GM19395 (cell line): ENCODE results near the gene MYL5.
"Not testable (repeated sequence)": the region's sequence is repeated elsewhere in the genome, so short reads cannot be mapped to it uniquely, and the experiment has no call there.

Experiments used
- ATAC-seq: cut with Tn5 transposase; IDR thresholded peaks from one replicate; pipeline ENCODE4 v1.9.1; 2021; ENCODE audit warnings: mild to moderate bottlenecking, moderate library complexity; ENCODE audit not compliant: unreplicated experiment

The MYL5 gene

DNA sequence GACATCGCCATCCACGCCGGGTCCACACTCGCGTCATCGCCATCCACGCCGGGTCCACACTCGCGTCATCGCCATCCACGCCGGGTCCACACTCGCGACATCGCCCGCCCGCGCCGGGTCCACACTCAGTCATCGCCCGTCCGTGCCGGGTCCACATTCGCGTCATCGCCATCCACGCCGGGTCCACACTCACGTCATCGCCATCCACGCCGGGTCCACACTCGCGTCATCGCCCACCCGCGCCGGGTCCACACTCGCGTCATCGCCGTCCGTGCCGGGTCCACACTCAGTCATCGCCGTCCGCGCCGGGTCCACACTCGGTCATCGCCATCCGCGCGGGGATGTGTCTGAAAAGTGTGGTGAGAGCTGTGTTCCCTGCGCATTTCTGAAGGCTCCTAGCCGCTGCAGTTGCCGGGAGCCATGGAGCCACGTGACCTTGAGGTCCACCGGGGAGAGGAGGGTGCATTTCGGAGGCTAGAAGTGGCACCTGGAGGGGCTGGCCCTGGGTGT is 48.6 kb downstream of the MYL5 start:
- no peak for ATAC-seq

DNA sequence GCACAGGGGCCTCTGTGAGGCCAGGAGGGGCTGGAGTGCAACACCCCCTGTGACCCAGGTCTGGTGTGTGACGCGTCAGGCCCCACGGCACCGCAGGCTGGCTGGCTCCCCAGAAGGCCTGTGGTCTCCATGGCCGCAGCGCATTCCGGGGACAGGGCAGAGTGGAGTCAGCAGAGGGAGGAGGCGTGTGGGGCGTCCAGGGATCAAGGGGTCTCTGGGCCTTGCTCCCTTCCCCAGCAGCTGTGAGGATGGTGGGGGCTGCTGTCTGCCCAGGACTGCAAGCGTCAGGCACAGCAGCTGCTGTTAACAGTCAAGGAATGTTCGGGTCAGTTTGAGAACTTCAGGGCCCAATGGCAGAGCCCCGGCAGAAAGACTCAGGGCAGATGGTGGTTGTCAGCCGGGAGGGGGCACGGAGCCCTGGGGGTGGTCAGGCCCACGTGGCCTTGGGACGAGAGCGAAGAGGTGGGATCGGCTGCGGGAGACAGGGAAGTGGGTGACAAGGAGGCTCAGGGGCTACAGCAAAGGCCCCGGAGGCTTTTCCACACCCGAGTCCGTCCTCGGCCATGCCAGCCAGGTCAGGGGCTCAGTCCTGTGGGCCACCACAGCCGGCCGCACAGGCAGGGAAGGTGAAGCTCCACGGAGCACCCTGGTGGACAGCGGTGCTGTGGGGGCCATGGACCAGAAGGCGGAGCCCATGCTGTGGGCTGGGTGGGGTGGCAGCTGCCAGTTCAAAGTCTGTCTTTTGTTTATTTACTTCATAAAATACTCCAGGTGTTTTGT is 49.6 kb downstream of the MYL5 start:
- no peak for ATAC-seq

DNA sequence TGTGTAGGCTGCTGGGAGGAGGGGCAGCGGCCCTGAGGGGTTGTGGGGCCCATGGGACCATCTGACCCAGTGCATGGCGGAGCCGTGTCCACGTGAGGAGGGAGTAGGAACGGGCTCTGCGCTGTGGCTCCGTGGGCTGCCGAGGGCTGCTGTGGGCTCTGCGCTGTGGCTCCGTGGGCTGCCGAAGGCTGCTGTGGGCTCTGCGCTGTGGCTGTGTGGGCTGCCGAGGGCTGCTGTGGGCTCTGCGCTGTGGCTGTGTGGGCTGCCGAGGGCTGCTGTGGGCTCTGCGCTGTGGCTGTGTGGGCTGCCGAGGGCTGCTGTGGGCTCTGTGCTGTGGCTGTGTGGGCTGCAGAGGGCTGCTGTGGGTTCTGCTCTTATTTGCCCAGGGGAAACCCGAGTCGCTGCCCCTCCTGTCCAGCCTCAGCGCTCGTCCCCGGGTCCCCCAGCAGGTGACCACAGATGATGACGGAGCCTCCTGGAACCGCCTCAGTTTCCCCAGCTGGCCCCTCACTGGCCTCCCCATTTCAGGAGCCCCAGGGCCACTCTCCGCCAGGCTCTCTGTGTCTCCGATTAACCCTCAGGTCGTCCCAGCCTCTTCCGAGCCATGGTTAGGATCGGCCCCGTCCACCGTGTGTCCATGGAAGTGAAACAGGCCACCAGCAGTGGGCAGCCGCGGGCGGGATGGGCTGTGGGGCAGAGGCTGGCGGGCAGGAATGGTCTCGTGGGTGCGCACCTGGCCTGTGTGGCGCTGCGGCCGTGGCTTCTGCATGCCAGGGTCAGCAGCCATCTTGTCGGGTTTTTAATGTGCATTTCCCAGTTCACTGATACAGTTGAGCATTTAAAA is 51.3 kb downstream of the MYL5 start:
- ATAC-seq: no peak

DNA sequence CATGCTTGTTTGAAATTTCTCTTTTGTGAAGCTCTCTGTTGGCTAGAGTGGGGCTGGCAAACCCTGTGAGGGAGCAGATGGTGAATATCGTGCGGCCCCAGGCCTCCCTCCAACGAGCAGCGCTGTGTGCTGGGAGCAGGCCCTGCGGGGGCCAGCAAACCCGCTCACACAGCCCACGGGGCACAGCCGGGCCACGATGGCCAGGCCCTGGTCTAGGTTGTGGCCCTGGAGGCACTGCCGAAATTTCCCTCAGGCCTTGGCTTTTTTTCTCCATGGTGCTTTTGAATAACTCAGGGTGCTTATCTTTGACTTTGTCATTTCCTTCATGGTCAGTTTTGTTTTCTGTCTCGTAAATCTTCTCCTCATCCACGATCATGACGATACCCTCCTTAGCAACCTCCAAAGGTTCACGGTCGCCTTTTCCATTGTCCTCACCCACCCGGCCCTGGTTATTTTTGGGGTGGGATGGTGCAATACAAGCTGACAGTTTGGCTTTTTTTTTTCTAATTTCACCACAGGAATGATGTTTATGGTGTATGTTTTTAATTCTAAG is 52.0 kb downstream of the MYL5 start:
- ATAC-seq: no peak

DNA sequence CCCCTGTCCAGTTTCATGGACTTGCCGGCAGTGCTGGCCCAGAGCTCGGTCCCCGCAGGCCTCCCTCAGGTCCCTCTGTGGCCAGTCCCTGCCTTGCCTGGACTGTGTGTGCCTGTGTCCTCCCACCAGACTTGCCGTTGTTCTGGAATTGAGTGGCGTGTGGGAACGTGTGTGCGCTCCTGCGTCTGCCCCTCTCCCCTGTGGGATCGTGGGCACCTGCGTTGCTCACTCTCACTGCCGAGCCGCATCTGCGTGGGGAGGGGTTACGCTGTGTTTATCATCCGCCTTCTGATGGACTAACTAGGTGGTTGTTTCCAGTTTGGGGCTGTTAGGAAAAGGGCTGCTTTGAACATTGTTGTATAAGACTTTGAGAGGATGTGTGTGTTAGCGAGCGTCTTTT is 52.5 kb downstream of the MYL5 start:
- ATAC-seq: no peak

DNA sequence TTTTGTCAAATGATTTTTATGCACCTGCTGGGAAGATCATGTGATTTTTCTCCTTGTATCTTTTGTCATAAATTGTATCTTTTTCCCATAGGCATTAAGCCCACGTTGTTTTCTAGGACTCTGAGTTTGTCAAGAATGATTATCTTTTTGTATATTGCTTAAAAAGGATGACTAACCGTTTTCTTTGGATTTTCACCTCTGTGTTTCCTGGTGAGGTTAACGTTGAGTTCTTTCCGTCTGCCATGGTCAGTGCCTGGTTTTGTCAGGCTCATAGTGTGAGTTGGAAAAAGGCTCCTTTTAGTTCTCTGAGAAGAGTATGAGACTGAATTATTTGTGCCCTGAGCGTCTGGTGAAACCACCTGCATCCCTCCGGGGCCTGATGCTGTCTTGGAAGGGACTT is 53.2 kb downstream of the MYL5 start:
- no peak for ATAC-seq

DNA sequence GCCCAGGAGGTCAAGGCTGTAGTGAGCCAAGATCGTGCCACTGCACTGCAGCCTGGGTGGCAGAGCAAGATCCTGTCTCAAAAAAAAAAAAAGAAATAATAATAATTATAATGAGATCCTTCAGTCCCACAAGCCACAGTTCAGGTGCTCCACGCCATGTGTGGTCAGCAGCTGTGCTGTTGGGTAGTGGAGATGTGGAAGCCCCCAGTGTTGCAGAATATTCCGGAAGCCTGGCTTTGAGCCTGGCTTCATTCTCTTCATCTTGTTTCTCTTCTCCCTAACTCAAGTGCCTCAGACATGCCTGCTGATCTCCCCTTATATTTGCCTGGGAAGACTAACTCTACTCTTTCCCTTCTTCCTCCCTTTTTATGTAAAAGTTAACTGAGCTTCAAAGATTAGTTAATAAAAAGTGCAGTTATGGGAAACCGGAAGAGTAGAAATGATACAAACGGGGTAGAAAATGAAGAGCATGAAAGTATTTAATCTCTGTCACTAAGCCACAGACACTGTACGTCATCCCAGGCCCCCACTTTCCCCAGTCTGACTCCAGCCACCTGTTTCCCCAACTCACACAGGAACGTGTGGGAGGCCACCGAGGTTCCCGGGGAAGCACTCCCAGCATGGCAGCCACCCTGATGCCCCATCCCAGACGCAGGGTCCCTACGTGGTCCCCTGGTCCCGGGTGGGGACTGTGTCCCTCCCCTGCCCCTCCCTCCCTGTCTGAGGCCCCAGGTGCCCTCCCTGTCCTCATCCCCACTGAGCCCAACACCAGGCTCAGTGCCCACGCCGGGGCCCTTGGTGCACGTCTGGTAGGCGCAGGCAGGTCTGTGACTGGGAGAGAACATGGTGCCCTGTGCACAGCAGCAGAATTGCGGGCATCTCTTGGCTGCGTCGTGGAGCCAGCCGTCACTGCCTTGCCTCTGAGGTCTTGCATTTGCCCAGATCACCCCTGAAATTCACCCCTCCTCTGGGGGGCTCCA is 55.3 kb downstream of the MYL5 start:
- ATAC-seq: no peak

DNA sequence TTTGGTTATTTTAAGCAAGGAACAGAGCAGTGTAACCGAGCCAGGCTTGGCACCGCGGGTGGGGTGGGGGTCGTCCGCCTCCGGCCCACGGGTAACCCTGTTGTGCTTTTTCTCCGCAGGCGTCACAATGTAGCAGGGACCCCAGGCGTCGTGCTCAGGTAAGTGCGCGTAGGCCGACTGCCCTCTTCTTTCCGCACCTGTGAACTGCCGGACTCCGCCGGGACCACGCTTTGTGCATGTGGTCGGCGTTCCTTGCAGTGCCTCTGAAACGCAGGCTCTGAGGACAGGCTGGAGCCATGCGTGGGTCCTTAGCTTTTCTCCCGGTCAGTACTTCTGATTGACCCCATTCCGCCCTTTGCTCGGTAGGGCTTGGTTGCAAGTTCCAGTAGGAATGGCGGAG is 56.2 kb downstream of the MYL5 start:
- ATAC-seq: no peak

DNA sequence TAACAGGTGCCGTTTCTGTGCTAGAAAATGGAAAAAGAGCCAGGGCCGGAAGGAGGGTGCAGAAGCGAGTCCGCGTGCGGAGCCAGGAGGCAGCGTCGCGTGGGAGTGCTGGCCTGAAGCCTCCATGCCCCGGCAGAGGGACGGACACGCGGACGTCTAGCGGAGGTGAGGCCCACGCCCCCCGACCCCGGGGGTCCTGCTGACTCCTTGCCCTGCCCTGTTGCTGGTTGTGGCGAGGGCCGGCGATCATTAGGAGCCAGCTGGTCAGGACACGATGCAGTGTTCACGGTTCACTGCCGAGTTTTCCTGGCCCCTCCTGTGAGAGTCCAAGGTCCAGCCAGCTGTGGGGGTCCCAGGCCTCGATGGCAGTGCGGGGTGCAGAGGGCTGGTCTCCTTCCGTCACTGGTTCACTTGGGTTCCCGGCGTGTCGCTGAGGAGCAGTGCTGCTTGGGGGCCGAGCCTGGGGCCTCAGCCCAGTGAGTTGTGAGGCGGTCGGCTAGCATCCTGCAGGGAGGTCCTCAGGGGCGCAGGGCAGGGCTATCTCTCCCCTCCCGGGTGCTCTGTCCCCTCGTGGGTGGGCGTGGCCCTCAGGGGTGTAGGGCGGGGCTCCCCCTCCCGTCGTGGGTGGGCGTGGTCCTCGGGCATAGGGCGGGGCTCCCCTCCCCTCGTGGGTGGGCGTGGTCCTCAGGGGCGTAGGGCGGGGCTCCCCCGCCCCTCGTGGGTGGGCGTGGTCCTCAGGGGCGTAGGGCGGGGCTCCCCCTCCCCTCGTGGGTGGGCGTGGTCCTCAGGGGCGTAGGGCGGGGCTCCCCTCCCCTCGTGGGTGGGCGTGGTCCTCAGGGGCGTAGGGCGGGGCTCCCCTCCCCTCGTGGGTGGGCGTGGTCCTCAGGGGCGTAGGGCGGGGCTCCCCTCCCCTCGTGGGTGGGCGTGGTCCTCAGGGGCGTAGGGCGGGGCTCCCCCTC is 56.9 kb downstream of the MYL5 start:
- not testable (repeated sequence) for ATAC-seq
